Left cardiac atrium (tissue), 4 donors: Measurements from ENCODE around the gene CDH12. TPM values are rescaled to one million over a fixed set of nuclear protein-coding genes. Genes with fewer than 3 reads are reported as not detected.
A peak's percentile ranks its signal among the peaks of the same experiment; 100 is the strongest.
"Not testable (repeated sequence)": the region's sequence is repeated elsewhere in the genome, so short reads cannot be mapped to it uniquely, and the experiment has no call there.

Experiments used
- ATAC-seq, 2 donors: fragments of 200-7000 bp; cut with Tn5 transposase; one replicate each; pipeline ENCODE4 v1.9.1; 2020; ENCODE audit warnings: mild to moderate bottlenecking in 2 of 2, moderate library complexity in 2 of 2
- DNase-seq: peaks from one replicate; pipeline ENCODE4 v3.0.0-alpha.2; 2020
- intact Hi-C, 2 donors: fragments of 100-400 bp; cut with DNase I; formaldehyde crosslinking; loops; one replicate each; pipeline versions ENCODE4 v1.14.1 to v1.15.1; 2022 to 2023
- total RNA-seq, 2 donors: library from RNA; stranded (reverse); fragmentation: NEBNext Ultra II Directional; extraction: Animal tissue kit (Norgen Biotek cat#: 25700); gene quantifications; one replicate each; pipeline ENCODE4 v1.2.1, GENCODE V29; 2021
- donor health status: DM: no; HTN: yes; CAD: no.
- donor health status: DM: no; HTN: yes; CAD: no; lungs with severe emphysema.
- donor health status: DM: yes; HTN: yes; CAD: no.
- donor health status: Dilated cardiomyopathy.

CDH12 gene
- total RNA-seq, 2 donors from 2014 or later, result not detected

DNA sequence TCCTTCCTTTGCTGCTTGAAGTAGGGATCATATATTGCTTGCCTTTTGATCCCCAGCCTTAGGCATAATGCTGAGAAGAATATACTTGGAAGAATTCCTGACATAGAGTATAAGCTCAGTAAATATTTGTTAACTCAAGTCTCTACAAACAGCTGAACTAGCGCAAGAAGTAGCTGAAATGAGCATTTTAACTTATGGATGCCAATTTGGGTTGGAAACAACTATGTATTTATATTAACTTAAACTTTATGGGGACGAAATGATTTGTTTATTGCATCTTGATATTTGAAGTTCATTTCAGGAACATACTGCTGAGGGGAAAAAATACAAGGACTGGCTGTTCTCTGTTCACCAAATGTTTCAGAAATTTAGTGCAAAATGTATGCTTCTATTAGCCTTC is 258.7 kb downstream of the CDH12 start:
- intact Hi-C loops, result no loop called here
- ATAC-seq (no peak), DNase-seq (no peak)

DNA sequence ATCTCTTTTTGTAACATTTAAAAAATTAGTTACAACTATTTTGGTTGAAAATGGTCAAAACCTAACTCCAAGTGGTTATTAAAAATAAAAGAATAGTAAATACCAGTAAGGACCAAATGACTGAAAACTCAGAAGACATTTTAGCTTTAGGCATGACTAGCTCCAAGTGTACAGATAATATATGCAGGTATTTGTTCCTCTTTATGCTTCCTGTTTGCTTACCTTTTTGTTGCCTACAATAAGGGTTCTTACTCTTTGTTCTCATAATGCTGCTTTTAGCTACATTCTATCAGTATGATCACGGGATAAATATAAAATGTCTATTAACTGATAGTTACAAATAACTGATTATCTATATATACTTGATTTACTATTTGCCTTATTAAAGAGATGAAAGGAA is 259.6 kb downstream of the CDH12 start:
- no peak for ATAC-seq
- DNase-seq, result no peak
- intact Hi-C loops, result no loop called here

- no peak for ATAC-seq
- intact Hi-C loops, result no loop called here
- DNase-seq, result no peak
Observed at GRCh38 chr5:22591461-22591860, 261.7 kb downstream of the CDH12 start.

DNA sequence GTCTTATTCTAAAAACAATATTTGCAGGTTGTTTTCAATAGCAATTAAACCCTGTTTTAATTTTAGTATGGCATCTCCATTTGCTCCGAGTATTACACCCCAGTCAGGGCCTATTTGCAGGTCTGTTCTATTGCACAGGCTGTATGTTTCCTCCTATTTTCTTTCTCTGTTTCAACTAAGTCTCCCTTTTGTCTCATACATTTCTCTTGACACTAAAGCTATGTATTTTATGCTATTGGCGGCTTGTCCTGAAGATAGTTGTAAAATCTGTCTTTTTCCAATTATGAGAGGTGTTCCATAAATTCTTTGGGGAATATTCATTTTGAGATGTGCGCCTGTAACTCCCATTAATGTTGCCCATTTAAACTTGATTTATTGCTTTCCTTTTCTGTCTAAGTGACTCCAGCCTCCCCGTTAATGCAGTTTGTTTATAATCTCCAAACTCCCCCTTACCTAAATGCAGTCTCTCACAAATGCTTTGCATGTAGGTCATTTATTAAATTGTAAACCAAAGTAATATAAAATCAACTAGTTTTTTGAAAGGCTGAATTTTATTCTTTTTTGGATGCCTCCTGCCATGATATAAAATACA is 262.4 kb downstream of the CDH12 start:
- DNase-seq (no peak), ATAC-seq (no peak)
- intact Hi-C loops, result no loop called here

DNA sequence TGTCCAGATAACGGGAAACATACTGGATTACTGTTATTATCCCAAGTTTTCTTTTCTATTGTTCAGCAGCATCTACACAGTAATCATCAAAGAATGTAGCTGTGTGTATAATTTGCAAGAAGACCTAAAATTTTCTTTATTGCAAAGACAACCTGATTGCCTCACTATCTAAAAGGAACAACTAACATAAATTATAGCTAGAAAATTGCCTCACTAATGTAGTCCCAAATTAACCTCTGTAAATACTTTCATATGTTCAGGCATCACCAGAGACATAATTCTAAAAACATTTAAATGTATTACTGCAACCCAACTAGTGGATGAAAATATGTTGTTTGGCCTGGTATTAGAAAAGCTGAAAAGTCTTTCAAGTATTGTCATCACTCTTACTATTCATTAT is 275.4 kb downstream of the CDH12 start:
- DNase-seq (no peak), ATAC-seq (no peak)
- intact Hi-C loops, result no loop called here

- DNase-seq (no peak), ATAC-seq (no peak)
- intact Hi-C loops, result no loop called here
Observed at GRCh38 chr5:22577006-22577405, 276.1 kb downstream of the CDH12 start.

DNA sequence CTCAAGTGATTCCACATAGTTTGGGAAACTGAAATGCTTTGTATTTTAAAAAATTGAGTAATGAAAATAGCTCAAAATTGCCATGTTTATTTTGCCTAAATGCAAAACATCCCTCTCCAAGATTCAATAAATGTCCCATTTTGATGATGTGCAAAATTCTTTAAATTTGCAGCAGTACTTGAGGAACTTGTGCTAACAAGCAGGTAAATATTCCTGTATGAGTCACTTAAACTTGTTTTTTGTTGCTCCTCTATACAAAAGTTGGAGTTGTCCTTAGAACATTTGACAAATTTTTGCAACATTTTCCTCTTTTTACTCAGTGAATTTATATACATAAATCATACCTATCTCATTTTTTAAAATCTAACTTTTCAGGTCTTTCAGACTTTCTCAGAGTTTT is 280.2 kb downstream of the CDH12 start:
- no peak for ATAC-seq
- intact Hi-C loops, result no loop called here
- no peak for DNase-seq

GRCh38 chr5:22567983-22568382 is 285.2 kb downstream of the CDH12 start:
- ATAC-seq (no peak), DNase-seq (no peak)
- intact Hi-C loops, result no loop called here

DNA sequence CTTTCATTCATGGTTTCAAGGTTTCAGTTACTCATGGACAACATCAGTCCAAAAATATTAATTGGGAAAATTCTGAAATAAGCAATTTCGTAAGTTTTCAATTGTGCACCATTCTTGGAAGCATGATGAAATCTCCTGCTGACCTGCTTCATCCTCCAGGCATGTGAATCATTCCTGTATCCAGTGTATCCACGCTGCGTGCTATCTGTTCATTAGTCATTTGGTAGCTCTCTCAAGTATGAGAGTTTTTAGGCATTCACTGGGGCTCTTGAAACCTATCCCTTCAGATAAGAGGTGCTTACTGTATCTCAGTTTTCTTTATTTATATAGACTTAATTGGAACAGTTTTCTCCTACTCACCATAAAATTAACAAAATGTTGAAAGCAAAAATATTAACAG is 293.0 kb downstream of the CDH12 start:
- DNase-seq, result no peak
- peak; percentile 30 to 99 for ATAC-seq
- intact Hi-C loops, result no loop called here

- no peak for DNase-seq
- intact Hi-C loops, result no loop called here
- ATAC-seq, result no peak
Observed at GRCh38 chr5:22557251-22557650, 295.9 kb downstream of the CDH12 start.

DNA sequence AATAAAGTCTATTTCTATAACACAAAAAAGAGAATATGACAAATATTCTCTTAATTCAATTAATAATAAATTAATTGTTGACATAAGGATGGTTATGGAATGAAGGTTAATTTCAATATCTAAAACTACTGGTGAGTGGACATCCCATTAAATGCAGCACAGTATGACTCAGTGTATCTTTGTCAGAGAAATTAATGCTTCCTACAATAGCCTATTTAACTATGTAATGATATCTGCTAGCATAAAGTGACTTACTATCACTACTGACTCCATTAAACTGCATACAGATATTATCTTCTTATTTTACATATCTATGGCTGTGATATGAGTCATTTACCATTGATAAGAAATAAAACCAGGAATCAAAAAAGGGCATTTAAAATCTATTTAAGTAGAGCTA is 298.7 kb downstream of the CDH12 start:
- intact Hi-C loops, result no loop called here
- no peak for ATAC-seq
- no peak for DNase-seq

GRCh38 chr5:22549876-22550671 is 303.1 kb downstream of the CDH12 start:
- intact Hi-C loops, result no loop called here
- DNase-seq (no peak), ATAC-seq (no peak)

DNA sequence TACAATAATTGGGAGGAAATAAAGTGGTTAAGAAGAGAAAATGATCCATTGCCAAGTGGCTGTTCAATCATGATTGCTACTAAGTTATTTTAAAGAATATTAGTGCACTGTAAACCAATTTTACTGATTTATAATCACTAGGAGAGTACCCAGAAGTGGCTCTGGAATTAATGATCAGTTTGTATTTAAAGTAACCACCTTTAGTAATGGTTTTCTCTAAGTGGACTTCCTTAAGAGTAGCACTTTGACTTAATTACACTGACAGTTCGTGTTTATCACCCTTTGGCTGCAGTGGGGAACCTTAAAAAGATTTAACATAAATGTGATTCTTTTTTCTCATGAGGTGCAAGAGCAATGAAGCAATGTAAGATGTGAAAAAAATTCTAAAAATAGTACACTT is 310.8 kb downstream of the CDH12 start:
- ATAC-seq (no peak), DNase-seq (no peak)
- intact Hi-C loops, result no loop called here

- DNase-seq, result peak; percentile 37
- peak in 1 of 2 donors; percentile 93 for ATAC-seq
- intact Hi-C loops, result no loop called here
Observed at GRCh38 chr5:22541037-22541436, 312.1 kb downstream of the CDH12 start.

DNA sequence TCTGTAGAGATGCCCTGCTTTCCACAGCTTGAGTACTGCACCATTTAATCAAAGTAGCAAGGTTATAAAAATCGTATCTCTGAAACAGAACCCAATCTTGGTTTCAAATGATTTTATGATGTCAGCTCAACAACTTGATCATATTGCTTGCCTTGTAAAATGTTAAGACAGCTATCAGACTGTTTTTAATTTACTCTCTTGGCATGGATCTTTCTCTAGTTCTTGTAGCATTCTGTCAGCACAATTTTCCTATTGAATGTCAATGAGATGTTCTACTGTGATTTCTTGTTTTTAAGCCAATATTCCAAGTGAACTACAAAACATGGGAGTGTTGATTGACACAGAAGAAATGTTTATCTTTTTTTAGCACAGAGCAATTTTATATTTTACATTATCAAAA is 313.4 kb downstream of the CDH12 start:
- intact Hi-C loops, result no loop called here
- DNase-seq, result no peak
- no peak for ATAC-seq

DNA sequence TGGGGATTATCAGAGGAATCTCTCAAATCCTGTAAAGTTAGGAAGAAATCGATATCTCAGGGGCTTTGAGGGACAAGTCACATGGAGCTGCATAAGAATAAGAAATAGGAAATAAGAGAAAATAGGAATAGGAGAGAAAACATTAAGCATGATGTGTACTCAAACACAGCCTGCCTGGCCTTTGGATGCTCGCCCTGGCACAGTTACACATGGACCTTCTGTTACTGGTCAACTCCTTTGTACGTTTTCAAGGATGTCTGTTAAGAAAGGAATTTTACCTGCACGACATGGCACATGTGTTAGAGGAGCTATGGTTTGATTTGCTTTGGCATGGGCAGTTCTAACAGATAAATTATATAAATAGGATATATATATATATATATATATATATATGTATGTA is 321.2 kb downstream of the CDH12 start:
- ATAC-seq (no peak), DNase-seq (no peak)
- intact Hi-C loops, result no loop called here

GRCh38 chr5:22521521-22521920 is 331.6 kb downstream of the CDH12 start:
- intact Hi-C loops, result no loop called here
- no peak for ATAC-seq
- DNase-seq, result no peak

GRCh38 chr5:22516497-22516896 is 336.6 kb downstream of the CDH12 start:
- DNase-seq, intact Hi-C loops, ATAC-seq: not testable (repeated sequence)

DNA sequence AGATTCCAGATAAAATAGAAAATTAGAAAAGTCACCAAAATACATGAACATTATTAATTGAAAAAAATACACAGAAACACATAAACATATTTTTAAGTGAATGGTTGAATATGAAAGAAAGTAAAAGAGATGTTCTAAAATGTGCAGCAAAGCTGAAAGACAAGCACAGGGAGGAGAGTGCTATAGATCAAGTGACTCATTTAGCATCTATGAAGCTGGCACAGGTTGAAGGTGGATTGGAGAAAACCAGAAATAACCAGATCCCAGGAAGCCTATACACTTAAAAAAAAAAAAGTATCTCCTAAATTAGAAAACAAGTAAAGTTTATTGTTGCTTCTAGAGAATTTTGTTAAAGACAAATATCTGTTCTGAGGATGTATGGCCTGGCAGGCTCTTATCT is 338.9 kb downstream of the CDH12 start:
- DNase-seq (no peak), ATAC-seq (no peak)
- intact Hi-C loops, result no loop called here

DNA sequence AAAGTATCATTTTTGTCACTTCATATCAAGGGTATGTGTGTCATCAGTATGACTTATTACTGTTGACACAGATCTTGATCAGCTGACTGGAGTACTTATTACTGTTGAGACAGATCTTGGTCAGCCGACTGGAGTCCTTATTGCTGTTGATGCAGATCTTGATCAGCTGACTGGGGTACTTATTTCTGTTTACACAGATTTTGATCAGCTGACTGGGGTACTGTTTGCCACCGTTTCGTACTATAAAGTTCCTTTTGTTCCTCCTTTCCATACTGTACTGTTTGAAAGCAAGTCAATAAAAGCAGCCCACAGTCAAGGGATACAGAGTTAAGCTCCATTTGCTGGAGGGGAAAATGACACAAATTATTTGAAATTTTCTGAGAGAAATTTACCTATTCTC is 347.3 kb downstream of the CDH12 start:
- DNase-seq, result no peak
- ATAC-seq, result no peak
- intact Hi-C loops, result no loop called here

DNA sequence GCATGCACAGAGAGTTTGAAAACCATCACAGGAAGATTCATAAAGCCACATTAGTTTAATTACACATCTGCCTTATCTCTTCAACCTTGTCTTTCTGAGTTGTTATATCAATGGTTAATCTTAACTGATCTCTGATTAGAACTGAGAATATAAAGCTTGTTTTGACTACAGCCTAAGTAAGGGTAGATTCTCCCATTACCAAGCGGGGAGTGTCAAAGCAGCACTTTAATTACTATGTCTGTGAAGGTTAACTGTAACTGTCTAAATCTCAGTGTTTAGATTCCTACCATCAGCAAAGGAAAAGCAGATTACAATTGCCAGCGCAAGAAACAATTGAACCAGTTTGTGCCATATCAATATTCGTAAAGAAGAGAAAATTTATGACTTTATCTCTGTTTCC is 348.7 kb downstream of the CDH12 start:
- intact Hi-C loops, result no loop called here
- DNase-seq, result no peak
- no peak for ATAC-seq
